Activated CD8-positive, alpha-beta memory T cell treated with anti-CD3 and anti-CD28 coated beads, Interleukin-2, amount 50 U/mL, for 24 hours (primary cell): ENCODE results near the gene ZNF485.
"Not testable (repeated sequence)": the region's sequence is repeated elsewhere in the genome, so short reads cannot be mapped to it uniquely, and the experiment has no call there.

ENCODE experiments used
- DNase-seq: peaks from one replicate; pipeline ENCODE4 v3.0.0-alpha.2; 2020; ENCODE audit errors: extremely low read depth

ZNF485 gene

DNA sequence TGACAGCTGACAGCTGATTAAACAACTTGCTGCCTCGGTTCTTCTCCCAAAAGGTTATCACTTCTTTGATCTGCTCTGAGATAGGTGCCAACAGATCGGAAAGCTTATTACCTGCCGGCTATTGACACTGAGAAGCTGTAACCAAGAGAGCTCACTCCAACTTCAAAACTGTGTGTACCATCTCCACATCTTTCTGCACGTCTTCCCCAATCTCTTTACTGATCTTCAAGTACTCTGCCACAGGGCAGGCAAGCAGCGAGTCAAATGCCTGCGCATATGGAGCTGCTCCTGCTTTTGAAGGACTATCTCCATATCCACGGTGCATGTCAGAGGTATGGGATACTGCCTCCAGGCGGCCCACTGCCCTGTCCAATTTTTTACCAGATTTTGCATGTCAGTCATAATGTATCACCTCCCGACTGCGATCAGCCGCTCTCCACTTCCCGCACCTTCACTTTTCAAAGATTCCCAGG is 352 bp upstream of the ZNF485 start:
- DNase-seq = no peak

GRCh38 chr10:43607199-43607573 is 948 bp downstream of the ZNF485 start:
- no peak for DNase-seq

DNA sequence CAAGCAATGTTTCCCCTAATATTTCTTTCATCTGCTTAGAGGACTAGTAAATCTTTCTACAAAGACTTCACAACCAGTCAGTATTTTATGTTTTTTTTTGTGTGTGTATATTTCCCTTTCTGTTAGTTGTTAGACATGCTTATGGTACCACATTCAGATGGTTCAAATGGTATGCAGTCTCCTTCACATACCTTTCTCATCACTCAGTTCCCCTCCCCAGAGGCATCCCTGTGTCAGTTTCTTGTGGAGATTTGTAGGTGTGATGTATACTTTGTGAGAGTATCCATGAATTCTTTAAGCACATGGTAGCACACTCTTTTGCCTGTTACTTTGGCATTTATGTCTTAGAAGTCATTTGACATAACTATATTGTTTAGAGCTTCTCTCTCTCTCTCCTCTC is 4.4 kb downstream of the ZNF485 start:
- DNase-seq = no peak

GRCh38 chr10:43616697-43617370 is 10.6 kb downstream of the ZNF485 start:
- no peak for DNase-seq

- DNase-seq = no peak
Observed at GRCh38 chr10:43619368-43619767, 13.1 kb downstream of the ZNF485 start.

DNA sequence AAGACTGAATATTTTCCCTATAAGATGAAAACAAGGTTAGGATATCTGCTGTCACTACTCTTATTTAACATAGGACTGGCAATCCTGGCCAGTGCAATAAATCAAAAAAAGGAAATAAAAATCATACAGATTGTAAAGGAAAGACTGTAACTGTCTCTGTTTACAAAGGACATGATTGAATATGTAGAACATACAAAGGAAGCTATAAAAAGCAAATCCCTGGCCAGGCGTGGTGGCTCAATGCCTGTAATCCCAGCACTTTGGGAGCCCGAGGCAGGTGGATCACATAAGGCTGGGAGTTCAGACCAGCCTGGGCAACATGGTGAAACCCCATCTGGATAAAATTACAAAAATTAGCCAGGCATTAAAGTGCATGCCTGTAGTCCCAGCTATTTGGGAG is 15.8 kb downstream of the ZNF485 start:
- DNase-seq = no peak

GRCh38 chr10:43623351-43623750 is 17.1 kb downstream of the ZNF485 start:
- no peak for DNase-seq

DNA sequence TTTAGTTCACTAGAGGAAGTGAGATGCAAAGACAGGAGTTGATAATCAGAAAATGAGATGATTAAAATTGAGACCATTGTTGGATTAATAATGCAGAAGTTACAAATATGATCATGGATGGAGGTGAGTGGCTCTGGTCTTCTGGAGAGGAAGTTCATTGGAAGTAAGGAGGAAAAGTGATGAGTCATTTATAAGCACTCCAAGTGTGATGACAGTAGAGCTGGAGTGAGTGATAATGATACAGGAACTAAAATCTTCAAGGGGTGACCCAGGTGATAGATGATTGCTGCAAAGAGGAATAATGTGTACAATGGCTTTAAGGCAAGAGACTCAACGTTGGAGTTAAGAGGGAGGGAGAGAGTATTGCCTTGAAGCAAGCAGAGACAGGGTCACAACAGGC is 21.7 kb downstream of the ZNF485 start:
- no peak for DNase-seq

DNA sequence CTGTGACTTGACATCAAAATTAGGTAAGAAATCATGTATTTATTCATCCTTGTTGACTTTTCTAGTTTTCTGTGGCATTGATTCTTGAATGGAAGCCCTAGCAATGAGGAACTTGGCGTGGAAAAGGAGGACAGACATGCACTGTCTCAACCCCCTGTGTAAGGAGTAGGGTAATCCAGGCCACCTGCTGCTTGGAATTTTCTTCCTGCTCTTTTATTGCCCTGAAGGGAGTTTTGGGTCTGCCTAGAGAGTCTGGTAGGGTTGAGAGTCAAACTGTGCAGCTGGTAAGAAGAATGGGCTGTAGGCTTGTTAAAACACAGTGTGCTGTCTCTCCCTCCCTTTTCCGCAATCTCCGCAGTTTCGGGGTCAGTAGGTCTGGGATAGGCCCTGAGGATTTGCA is 22.7 kb downstream of the ZNF485 start:
- DNase-seq = no peak

DNA sequence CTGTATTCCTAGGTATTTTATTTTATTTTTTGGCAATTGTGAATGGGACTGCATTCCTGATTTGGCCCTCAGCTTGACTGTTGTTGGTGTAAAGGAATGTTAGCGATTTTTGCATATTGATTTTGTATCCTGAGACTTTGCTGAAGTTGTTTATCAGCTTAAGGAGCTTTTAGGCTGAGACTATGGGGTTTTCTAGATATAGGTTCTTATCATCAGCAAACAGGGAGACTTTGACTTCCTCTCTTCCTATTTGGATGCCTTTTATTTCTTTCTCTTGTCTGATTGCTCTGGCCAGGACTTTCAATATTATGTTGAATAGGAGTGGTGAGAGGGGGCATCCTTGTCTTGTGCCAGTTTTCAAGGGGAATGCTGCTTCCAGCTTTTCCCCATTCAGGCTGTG is 29.6 kb downstream of the ZNF485 start:
- not testable (repeated sequence) for DNase-seq

DNA sequence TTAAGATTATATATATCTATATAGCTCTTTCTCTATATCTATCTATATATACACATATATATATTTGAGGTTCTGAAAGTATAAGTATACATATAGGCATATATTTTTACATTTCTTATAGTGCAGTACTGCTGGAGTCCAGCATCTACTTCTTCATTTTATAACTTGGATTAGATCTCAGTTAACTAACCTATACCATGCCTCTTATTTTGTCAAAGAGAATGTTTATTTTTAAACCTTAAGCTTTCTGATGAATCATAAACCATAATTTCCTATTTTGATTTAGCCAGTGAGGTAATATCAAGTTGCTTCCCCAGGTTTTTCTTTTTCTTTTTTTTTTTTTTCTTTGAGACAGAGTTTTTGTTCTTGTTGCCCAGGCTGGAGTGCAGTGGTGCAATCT is 34.4 kb downstream of the ZNF485 start:
- DNase-seq = no peak

GRCh38 chr10:43644252-43644651 is 38.0 kb downstream of the ZNF485 start:
- no peak for DNase-seq

GRCh38 chr10:43645866-43646265 is 39.6 kb downstream of the ZNF485 start:
- DNase-seq = no peak

- DNase-seq = no peak
Observed at GRCh38 chr10:43647576-43647975, 41.3 kb downstream of the ZNF485 start.

DNA sequence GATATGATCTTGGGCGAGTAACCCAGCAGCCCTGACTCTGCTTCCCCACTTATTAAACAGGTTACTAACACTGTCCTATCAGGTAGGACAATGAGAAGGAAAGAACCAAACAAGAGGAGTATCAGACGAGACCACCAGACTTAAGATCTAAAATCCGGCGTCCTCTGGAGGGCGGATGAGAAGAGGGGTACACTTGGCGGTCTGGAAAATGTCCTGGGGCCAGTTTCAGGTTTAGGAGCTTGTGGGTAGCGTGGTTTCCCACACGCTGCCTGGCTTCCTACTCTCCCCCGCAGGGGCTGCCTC is 41.8 kb downstream of the ZNF485 start:
- DNase-seq = no peak

DNA sequence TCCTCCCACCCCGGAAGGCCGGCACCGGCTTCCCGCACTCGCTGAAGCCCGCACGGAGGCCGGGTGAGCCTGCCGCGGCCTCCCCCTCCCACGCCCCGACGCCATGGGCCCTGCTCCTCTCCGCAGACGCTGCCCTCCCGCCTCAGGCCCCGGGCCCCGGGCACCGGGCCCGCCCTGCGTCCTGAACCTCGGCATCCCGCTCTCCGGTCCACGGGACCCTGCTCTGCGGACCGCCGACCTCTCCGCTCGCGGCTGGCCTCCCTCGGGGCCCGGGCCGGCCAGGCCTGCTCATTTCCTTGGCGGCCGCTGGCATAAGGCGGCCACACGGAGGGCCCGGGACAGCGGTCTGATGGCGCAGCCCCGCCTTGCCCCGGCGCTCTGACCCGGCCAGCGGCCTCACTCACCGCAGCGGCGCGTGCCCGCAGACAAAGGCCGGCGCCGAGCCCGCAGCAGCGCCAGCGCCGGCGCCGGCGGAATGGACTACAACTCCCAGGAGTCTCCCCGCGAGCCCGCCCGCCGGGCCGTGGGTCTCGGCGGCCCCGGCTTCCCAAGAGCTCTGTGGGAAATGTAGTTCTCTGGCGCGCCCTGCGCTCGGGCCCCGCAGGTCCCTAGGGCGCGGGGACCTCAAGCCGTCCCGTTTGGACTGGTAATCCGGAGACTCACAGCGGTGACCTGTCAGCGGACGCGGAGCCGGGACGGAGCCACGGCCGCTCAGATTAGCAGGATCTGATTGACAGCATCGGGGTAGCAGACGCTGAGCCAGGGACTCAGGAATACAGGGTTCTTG is 42.4 kb downstream of the ZNF485 start, which contains the start of gene ZNF32:
Gene ZNF32, minus strand, starts transcription at position 484 of the 787 bp plus-strand sequence. CDS start 2,748 bp downstream, outside the sequence.
- DNase-seq = peak; percentile 52

DNA sequence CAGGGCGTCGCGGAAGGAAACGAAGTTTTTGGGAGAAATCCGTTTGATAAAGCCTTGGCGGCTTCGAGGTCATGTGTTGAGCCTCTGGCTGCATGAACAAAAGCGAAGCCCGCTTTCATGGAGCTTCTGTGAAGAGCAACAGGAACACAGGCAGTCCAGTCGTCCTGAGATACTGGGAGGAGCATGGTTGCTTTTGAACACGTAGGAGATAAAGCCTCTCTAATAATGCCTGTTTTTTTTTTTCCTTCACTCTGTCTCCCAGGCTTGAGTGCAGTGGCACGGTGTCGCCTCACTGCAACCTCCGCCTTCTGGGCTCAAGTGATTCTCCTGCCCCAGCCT is 42.9 kb downstream of the ZNF485 start:
- no peak for DNase-seq

DNA sequence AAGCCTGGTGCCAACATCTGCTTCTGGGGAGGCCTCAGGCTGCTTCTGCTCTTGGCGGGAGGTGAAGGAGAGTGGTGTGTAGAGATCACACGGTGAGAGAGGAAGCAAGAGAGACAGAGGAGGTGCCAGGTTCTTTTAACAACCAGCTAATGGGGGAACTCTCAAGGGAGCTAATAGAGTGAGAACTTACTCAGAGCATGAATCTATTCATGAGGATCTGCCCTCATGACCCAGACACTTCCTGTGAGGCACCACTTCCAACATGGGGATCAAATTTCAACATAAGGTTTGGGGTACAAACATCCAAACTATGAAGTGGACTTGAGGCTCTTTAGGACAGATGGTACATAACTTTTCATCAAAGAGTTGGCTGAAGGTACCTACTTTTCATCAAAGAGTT is 47.5 kb downstream of the ZNF485 start:
- no peak for DNase-seq

GRCh38 chr10:43655311-43655710 is 49.1 kb downstream of the ZNF485 start:
- DNase-seq = no peak

DNA sequence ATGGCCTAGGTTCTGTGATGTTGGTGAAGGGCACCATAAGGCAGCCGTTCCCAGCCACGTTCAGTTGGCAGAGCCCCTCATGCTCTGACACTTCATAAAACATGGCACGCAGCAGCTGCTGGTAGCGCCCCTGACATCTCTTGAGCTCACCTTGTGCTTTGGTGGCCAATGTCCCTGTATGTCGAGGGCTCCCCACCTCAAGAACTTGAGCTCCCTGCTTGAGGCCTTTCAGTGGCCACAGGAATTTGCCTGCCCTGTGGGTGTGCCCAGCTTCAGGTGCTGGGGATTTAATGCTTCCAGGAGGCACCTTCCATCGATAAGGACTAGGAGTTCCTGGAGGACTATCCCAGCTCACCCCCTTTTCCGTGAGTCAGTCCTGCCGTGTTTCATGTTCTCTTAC is 52.0 kb downstream of the ZNF485 start:
- no peak for DNase-seq

DNA sequence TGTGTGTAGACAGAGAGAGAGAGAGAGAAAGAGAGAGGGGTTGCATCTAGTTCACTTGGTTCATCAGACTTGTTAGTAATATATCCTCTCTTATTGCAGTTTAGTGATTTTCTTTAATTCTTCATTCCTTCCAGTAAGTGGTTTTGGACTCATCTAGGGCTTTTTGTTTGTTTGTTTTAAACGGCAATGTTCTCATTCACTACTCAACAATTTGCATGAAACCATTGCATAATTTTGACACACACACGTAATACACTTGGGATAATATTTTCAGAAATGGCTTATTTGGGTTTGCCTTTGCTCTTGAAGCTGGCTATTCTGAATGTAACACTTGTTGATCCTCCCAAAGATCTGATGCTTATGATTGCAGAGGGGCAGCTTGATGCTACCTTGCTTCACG is 58.8 kb downstream of the ZNF485 start:
- no peak for DNase-seq

DNA sequence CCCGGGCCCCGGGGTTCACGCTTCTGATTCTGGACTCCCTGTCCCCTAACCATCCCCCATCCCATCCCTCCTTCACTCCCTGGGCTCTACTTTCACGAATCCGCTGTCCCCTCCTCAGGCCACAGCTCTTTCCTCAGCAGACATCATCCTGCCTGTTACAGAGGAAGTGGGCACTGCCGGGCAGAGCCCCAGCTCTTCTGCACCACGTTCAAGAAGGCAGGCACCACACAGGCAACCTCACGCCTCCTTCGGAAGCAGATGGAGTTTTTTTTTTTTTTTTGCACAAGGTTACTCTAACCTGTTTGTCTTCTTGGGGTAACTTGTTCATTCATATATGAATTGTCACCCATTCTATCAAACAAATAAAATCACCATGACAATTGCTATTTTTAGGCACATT is 60.3 kb downstream of the ZNF485 start:
- no peak for DNase-seq

DNA sequence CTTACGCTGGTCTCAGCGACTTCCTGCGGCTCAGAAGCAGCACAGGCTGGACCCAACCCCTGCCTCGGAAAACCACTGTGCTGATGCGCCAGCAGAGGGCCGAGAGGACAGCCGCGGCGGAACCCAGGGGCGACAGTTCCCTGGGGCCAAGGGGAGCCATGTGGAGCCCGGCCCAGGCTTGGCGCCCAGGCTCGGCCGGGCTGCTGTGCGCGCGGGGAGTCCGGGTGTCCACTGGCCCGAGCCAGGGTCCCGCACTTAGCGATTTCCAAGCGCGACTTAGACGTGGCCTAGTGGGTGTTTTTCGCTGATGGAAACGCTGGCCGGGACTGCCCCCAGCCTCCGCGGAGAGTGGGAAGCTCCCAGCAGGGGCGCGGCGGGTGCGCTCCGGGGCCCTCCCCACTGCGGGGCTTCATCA is 61.1 kb downstream of the ZNF485 start:
- DNase-seq = no peak
